SIG-M5 treated with dmso at 0.1 percent for 504 hours (cell line): ENCODE measurements around the gene SLC1A2.

Source experiments
- DNase-seq: peaks from one replicate; lab custom pipeline; 2025; ENCODE audit not compliant: unreplicated experiment; lab: John Stamatoyannopoulos, UW

The SLC1A2 gene

GRCh38 chr11:35247863-35248262 is 171.5 kb downstream of the SLC1A2 start:
- no peak for DNase-seq

- no peak for DNase-seq
Measured at GRCh38 chr11:35247428-35247827, 171.9 kb downstream of the SLC1A2 start.

- no peak for DNase-seq
Measured at GRCh38 chr11:35246745-35247144, 172.6 kb downstream of the SLC1A2 start.

- no peak for DNase-seq
Measured at GRCh38 chr11:35245786-35246185, 173.6 kb downstream of the SLC1A2 start.

GRCh38 chr11:35245056-35245455 is 174.3 kb downstream of the SLC1A2 start:
- DNase-seq: no peak

GRCh38 chr11:35243774-35244173 is 175.6 kb downstream of the SLC1A2 start:
- DNase-seq: no peak

GRCh38 chr11:35242412-35243242 is 176.7 kb downstream of the SLC1A2 start:
- DNase-seq: no peak

GRCh38 chr11:35241531-35241930 is 177.8 kb downstream of the SLC1A2 start:
- DNase-seq: no peak

- no peak for DNase-seq
Measured at GRCh38 chr11:35241083-35241482, 178.3 kb downstream of the SLC1A2 start.

- peak; percentile 22 for DNase-seq
Measured at GRCh38 chr11:35239471-35240075, 179.8 kb downstream of the SLC1A2 start.

GRCh38 chr11:35238882-35239281 is 180.5 kb downstream of the SLC1A2 start:
- no peak for DNase-seq

- peak; percentile 59 for DNase-seq
Measured at GRCh38 chr11:35237860-35238715, 181.3 kb downstream of the SLC1A2 start.

- DNase-seq: no peak
Measured at GRCh38 chr11:35237351-35237750, 182.0 kb downstream of the SLC1A2 start.

- DNase-seq: no peak
Measured at GRCh38 chr11:35236667-35237003, 182.7 kb downstream of the SLC1A2 start.

- no peak for DNase-seq
Measured at GRCh38 chr11:35235936-35236666, 183.3 kb downstream of the SLC1A2 start.

GRCh38 chr11:35235498-35235897 is 183.9 kb downstream of the SLC1A2 start:
- DNase-seq: no peak

- DNase-seq: no peak
Measured at GRCh38 chr11:35235157-35235468, 184.2 kb downstream of the SLC1A2 start.

GRCh38 chr11:35234460-35235156 is 184.8 kb downstream of the SLC1A2 start:
- DNase-seq: no peak

- DNase-seq: no peak
Measured at GRCh38 chr11:35233518-35233917, 185.8 kb downstream of the SLC1A2 start.

- no peak for DNase-seq
Measured at GRCh38 chr11:35232891-35233330, 186.4 kb downstream of the SLC1A2 start.
